Activated CD4-positive, alpha-beta T cell treated with anti-CD3 and anti-CD28 coated beads, Interleukin-2, amount 50 U/mL, for 16 hours (primary cell): ENCODE results near the gene AIF1.

ENCODE experiments used
- DNase-seq: peaks from one replicate; pipeline ENCODE4 v3.0.0-alpha.2; 2020

The AIF1 gene

GRCh38 chr6:31665501-31666336 is 50.7 kb downstream of the AIF1 start, which contains the start of gene CSNK2B:
Gene CSNK2B, plus strand, starts transcription at chr6:31666080. Its CDS starts 752 bp downstream, at chr6:31666832.
- DNase-seq: peak; percentile 99

DNA sequence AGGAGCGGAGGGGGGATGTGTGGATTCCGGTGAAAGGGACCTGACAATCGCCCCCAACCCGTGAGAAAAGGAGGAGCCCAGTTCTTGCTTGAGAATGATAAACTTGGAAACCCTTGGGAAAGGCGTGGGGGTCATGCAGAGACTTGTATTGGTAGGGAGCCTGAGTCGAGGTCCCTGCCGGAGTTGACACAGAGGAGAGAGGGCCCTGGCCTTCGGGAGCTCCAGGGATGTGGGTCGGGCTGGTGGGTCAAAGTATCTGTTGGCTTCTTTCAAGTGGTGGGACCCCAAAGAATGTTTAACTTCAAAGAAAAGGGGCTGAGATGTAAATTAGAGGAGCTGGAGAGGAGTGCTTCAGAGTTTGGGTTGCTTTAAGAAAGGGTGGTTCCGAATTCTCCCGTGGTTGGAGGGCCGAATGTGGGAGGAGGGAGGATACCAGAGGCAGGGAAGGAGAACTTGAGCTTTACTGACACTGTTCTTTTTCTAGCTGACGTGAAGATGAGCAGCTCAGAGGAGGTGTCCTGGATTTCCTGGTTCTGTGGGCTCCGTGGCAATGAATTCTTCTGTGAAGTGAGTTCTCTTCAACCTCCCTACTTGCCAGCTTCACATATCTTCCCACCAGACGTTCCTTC is 51.4 kb downstream of the AIF1 start:
- DNase-seq: no peak
